GM23248 (cell line): Measurements from ENCODE around the gene CSTB.

Experiments
- EZH2 ChIP-seq: fragments of 200-600 bp; sonication (generic); IDR thresholded peaks from 2 replicates; pipeline ENCODE4 v1.6.1; 2018; ENCODE audit warnings: antibody characterized with exemption, mild to moderate bottlenecking; ENCODE audit not compliant: insufficient read depth, poor library complexity, severe bottlenecking
- EZH2phosphoT487 ChIP-seq: fragments of 200-600 bp; sonication (generic); IDR thresholded peaks from 2 replicates; pipeline ENCODE4 v1.6.1; 2018; ENCODE audit warnings: antibody characterized with exemption, moderate library complexity, mild to moderate bottlenecking, low read depth; ENCODE audit not compliant: insufficient read depth

- TF ChIP-seq EZH2: no peak
- TF ChIP-seq EZH2phosphoT487: no peak
Measured at GRCh38 chr21:43779660-43780059, 3.6 kb upstream of the CSTB start.
